Uterus (tissue), 4 donors: ENCODE results near the gene L3MBTL1. TPM values are rescaled to one million over a fixed set of nuclear protein-coding genes. Genes with fewer than 3 reads are reported as not detected.

Source experiments
- DNase-seq, 2 donors: peaks; one replicate each; pipeline ENCODE4 v3.0.0-alpha.2; 2019 to 2020
- H3K27ac ChIP-seq, 2 donors: fragments of 200-600 bp; sonication (generic); 1 replicate in 1 of 2; 2 replicates in 1 of 2; pipeline ENCODE4 v1.5.1; 2016 to 2018
- H3K27me3 ChIP-seq, 2 donors: fragments of 200-600 bp; sonication (generic); one replicate each; pipeline ENCODE4 v1.5.1; 2018 to 2019; ENCODE audit warnings: control low read depth in 1 of 2
- H3K36me3 ChIP-seq, 2 donors: fragments of 200-600 bp; sonication (generic); one replicate each; pipeline ENCODE4 v1.5.1; 2019; ENCODE audit warnings: control low read depth in 1 of 2
- H3K4me1 ChIP-seq, 2 donors: fragments of 200-600 bp; sonication (generic); one replicate each; pipeline ENCODE4 v1.5.1; 2018 to 2019; ENCODE audit warnings: control low read depth in 1 of 2
- H3K4me3 ChIP-seq, 2 donors: fragments of 200-600 bp; sonication (generic); 1 replicate in 1 of 2; 2 replicates in 1 of 2; pipeline ENCODE4 v1.5.1; 2018 to 2019; ENCODE audit warnings: mild to moderate bottlenecking in 1 of 2
- H3K9me3 ChIP-seq, 2 donors: fragments of 200-600 bp; sonication (generic); one replicate each; pipeline ENCODE4 v1.5.1; 2019; ENCODE audit warnings: control low read depth in 1 of 2
- POLR2A ChIP-seq, 2 donors: fragments of 450-650 bp; IDR thresholded peaks; one replicate each; pipeline ENCODE4 v1.6.1; 2016; ENCODE audit warnings: antibody characterized with exemption in 2 of 2, mild to moderate bottlenecking in 1 of 2, moderate library complexity in 1 of 2
- intact Hi-C: fragments of 100-400 bp; cut with DNase I; formaldehyde crosslinking; loops from one replicate; pipeline ENCODE4 v1.15.1; 2023; ENCODE audit warnings: low total_unique reads
- total RNA-seq, 4 donors: library from RNA; depleted of rRNA in 3 of 4; stranded (reverse); fragments of >200 nt in 3 of 4; gene quantifications; one replicate each; pipeline versions ENCODE4 v1.1.0 to v1.2.4, GENCODE V29; 2014 to 2023
- TF ChIP-seq, protein P1 (sequence below), 4 experiments: fragments of 200-600 bp in 2 of 4; fragments of 450-650 bp in 2 of 4; sonication (generic) in 2 of 4; IDR thresholded peaks; one replicate each; pipeline ENCODE4 v1.5.1; 2016 to 2019; ENCODE audit warnings: antibody characterized with exemption in 4 of 4, mild to moderate bottlenecking in 2 of 4, moderate library complexity in 1 of 4
- donor health status: DM: yes; HTN: yes; CAD: no.

The L3MBTL1 gene
- total RNA-seq, 4 donors from 2014 or later = 19.0 to 30.0 (median 27.6) TPM

DNA sequence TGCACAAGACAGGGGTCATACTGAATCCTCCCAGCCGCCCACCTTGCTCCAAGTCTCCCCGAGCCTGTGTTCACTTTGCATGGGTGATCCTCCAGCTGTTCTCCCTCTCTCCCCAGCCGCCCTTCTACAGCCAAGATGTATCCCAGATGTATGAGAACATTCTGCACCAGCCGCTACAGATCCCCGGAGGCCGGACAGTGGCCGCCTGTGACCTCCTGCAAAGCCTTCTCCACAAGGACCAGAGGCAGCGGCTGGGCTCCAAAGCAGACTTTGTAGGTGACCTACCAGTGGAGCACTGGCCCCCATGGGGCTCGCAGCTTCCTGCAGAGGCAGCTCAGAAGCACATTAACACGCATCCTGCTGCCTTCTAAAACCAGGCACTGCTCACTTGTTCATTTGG is 68.6 kb downstream of the L3MBTL1 start:
- Histone ChIP-seq H3K27me3 (no peaks in the 10 kb centered on the region), H3K36me3 (no peaks in the 10 kb centered on the region), H3K9me3 (no peaks in the 10 kb centered on the region), H3K27ac (no peak overlapping the region), H3K4me3 (no peak overlapping the region), H3K4me1 (no peaks in the 10 kb centered on the region)
- no peak for TF ChIP-seq POLR2A (IDR thresholded peaks at IDR 0.05)
- TF ChIP-seq, protein P1, sequence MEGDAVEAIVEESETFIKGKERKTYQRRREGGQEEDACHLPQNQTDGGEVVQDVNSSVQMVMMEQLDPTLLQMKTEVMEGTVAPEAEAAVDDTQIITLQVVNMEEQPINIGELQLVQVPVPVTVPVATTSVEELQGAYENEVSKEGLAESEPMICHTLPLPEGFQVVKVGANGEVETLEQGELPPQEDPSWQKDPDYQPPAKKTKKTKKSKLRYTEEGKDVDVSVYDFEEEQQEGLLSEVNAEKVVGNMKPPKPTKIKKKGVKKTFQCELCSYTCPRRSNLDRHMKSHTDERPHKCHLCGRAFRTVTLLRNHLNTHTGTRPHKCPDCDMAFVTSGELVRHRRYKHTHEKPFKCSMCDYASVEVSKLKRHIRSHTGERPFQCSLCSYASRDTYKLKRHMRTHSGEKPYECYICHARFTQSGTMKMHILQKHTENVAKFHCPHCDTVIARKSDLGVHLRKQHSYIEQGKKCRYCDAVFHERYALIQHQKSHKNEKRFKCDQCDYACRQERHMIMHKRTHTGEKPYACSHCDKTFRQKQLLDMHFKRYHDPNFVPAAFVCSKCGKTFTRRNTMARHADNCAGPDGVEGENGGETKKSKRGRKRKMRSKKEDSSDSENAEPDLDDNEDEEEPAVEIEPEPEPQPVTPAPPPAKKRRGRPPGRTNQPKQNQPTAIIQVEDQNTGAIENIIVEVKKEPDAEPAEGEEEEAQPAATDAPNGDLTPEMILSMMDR (IDR thresholded peaks at IDR 0.05) = no peak
- intact Hi-C loops = no loop called here
- no peak for DNase-seq

DNA sequence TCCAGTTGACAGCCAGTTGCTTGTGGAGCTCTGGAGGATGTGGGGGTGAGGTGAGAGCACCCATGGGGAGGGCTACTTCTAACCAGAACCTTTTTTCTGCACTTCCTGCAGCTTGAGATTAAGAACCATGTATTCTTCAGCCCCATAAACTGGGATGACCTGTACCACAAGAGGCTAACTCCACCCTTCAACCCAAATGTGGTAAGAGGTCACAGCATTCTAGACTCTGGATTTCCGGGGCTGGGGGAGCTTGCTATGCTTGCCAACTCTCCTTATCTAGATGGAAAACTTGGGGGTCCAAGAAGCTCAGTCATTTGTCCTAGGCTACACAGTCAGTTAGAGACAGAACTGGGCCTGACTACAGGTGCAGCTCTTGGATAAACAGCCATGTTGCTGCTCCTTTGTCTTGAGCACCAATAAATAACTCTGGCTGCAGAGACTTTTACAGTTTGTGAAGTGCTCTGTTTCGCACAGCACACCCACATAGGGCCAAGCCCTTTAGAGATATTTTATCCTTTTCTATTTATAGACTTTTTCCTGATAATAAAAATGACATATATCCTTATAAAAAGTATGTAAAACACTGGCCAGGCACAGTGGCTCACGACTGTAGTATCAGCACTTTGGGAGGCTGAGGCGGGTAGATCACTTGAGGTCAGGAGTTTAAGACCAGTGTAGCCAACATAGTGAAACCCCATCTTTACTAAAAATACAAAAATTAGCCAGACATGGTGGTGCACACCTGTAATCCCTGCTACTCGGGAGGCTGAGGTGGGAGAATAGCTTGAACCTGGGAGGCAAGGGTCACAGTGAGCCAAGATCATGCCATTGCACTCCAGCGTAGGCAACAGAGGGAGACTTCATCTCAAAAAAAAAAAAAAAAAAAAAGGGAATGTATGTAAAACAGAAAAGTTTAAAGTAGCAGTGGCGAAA is 72.6 kb downstream of the L3MBTL1 start:
- Histone ChIP-seq H3K9me3 (no peaks in the 10 kb centered on the region), H3K36me3 (no peaks in the 10 kb centered on the region), H3K27ac (no peak overlapping the region), H3K27me3 (no peaks in the 10 kb centered on the region), H3K4me1 (no peaks in the 10 kb centered on the region), H3K4me3 (no peak overlapping the region)
- intact Hi-C loops = no loop called here
- TF ChIP-seq, protein P1 (IDR thresholded peaks at IDR 0.05) = no peak
- no peak for TF ChIP-seq POLR2A (IDR thresholded peaks at IDR 0.05)
- no peak for DNase-seq

DNA sequence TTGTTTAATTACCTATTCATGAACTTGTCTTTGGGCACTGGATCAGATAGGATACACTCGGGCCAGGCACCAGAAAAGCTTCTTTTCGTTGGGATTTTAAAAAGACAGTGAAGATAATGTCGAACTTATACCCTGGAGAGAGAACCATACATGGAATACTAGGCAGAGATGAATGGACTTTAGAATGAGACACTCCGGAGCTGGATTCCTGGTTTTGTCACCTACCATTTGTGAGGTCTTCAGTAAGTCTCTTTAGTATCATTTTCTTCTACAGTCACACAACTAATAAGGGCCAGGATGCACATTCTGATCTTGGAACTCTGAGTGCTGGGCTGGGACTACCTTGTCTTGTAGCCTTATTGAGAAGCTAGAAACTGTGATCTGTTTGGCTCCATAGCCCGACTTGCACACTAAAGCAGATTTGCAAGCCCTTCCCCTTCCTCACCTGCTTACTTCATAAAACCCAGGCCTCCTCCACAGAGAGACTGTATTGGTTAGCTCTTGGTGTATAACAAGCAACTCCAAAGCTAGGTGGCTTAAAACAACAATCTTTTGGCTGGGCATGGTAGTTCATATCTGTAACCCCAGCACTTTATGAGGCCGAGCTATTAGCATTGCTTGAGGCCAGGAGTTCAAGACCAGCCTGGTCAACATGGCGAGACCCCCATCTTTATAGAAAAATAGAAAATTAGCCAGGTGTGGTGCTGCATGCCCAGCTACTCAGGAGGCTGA is 75.8 kb downstream of the L3MBTL1 start:
- intact Hi-C loops = no loop called here
- TF ChIP-seq, protein P1 (IDR thresholded peaks at IDR 0.05) = no peak
- no peak for TF ChIP-seq POLR2A (IDR thresholded peaks at IDR 0.05)

DNA sequence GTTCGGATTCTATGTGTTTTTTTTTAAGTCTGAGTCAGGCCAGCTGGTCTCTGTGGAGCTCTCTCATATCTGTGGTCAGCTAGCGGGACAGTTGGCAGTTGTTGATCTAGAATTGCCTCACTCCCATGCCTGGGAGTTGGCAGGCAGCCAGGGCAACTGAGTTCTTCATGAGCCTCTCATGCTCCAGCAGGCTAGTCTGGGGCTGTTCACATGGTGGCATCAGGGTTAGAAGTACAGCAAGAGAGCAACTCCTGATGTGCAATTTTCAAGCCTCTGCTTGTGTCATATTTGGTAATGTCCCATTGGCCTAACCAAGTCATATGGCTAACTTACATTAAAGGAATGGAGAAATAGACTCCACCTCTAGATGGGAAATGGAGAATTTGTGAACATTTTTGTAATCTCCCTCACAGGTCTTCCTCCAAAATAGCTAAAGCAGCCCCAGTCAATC is 76.5 kb downstream of the L3MBTL1 start:
- peak; percentile 22 to 33 for DNase-seq
- TF ChIP-seq POLR2A (IDR thresholded peaks at IDR 0.05) = no peak
- intact Hi-C loops = no loop called here
- Histone ChIP-seq H3K27me3 (no peaks in the 10 kb centered on the region), H3K9me3 (no peaks in the 10 kb centered on the region), H3K36me3 (no peaks in the 10 kb centered on the region), H3K27ac (no peak overlapping the region), H3K4me3 (no peak overlapping the region), H3K4me1 (no peaks in the 10 kb centered on the region)

More for the DNA sequence above, 75.8 kb downstream of the L3MBTL1 start:
- Histone ChIP-seq H3K4me3 (no peak overlapping the region), H3K9me3 (no peaks in the 10 kb centered on the region), H3K4me1 (no peaks in the 10 kb centered on the region), H3K36me3 (no peaks in the 10 kb centered on the region), H3K27me3 (no peaks in the 10 kb centered on the region), H3K27ac (no peak overlapping the region)
- DNase-seq = no peak

DNA sequence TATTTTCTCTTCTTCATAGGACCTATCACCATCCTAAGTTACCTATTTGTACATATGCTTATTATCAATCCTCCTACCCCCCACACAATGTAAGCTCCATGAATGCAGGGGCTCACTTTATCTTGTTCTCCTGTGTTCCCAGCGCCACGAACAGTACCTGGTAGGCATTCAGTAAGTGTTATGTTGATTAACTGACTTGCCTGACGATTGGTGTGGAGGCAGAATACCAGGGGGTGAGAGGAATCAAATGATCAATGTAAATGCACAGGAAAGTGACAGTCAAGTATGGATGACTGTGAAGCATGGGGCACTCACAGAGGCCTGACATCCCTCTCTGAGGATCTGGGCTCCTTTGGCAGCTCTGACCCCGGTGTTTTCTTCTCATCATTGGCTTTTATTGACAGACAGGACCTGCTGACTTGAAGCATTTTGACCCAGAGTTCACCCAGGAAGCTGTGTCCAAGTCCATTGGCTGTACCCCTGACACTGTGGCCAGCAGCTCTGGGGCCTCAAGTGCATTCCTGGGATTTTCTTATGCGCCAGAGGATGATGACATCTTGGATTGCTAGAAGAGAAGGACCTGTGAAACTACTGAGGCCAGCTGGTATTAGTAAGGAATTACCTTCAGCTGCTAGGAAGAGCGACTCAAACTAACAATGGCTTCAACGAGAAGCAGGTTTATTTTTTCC is 77.1 kb downstream of the L3MBTL1 start:
- DNase-seq = no peak
- no peak overlapping the region for H3K4me3 ChIP-seq
- TF ChIP-seq, protein P1 (IDR thresholded peaks at IDR 0.05) = no peak
- no peak for TF ChIP-seq POLR2A (IDR thresholded peaks at IDR 0.05)

More for the DNA sequence above, 77.1 kb downstream of the L3MBTL1 start:
- intact Hi-C loops = no loop called here
- Histone ChIP-seq H3K4me1 (no peaks in the 10 kb centered on the region), H3K27me3 (no peaks in the 10 kb centered on the region), H3K27ac (no peak overlapping the region), H3K9me3 (no peaks in the 10 kb centered on the region), H3K36me3 (no peaks in the 10 kb centered on the region)
